DMS53 (cell line): Measurements from ENCODE around the gene DHRS4.
"Not testable (repeated sequence)": the region's sequence is repeated elsewhere in the genome, so short reads cannot be mapped to it uniquely, and the experiment has no call there.

Source experiments
- DNase-seq: peaks from one replicate; lab custom pipeline; 2025; lab: John Stamatoyannopoulos, UW

DHRS4 gene

DNA sequence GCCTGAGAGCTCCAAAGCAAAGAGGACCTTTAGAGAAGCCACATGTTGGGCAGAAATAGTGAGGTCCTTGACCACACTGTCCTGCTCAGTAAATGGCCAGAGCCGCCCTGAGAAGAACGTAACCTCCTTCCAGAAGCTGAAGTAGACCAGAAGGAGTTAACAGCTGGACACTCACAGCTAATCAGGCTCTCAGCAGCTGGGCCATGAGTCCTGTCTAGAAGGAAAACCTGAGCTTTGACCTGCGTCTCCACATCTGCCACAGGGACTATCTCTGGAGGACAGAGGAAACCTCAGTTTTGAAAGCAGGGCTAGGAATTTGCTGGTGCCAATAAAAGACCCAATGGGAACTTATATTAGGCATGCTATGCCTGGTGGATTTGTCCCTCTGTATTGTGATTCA is 12.3 kb upstream of the DHRS4 start:
- no peak for DNase-seq

DNA sequence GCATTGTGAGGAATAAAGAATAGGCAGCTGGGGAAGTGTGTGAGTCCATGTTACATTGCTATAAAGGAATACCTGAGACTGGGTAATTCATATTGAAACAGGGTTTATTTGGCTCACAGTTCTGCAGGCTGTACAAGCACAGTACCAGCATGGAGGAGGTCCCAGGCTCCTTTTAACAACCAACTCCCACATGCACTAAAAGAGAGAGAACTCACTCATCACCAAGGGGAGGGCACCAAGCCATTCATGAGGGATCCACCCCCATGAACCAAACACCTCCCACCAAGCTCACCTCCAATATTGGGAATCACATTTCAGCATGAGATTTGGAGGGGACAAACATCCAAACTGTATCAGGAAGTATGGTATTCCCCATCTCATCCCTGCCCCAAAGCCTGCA is 11.9 kb upstream of the DHRS4 start:
- no peak for DNase-seq

DNA sequence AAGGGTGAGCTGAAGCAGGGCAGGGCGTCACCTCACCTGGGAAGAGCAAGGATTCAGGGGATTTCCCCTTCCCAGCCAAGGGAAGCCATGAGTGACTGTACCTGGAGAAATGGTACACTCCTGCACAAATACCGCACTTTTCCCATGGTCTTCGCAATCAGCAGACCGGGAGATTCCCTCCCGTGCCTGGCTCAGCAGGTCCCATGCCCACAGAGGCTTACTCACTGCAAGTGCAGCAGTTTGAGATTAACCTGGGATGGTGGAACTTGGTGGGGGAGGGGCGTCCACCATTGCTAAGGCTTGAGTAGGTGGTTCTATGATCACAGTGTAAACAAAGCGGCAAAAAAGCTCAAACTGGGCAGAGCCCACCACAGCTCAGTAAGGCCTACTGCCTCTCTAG is 11.0 kb upstream of the DHRS4 start:
- no peak for DNase-seq

DNA sequence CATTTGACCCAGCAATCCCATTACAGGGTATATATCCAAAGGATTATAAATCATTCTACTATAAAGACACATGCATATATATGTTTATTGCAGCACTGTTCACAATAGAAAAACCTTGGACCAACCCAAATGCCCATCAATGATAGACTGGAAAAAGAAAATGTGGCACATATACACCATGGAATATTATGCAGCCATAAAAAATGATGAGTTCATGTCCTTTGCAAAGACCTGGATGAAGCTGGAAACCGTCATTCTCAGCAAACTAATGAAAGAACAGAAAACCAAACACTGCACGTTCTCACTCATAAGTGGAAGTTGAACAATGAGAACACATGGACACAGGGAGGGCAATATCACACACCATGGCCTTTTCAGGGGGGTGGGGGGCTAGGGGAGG is 4.5 kb upstream of the DHRS4 start:
- not testable (repeated sequence) for DNase-seq

DNA sequence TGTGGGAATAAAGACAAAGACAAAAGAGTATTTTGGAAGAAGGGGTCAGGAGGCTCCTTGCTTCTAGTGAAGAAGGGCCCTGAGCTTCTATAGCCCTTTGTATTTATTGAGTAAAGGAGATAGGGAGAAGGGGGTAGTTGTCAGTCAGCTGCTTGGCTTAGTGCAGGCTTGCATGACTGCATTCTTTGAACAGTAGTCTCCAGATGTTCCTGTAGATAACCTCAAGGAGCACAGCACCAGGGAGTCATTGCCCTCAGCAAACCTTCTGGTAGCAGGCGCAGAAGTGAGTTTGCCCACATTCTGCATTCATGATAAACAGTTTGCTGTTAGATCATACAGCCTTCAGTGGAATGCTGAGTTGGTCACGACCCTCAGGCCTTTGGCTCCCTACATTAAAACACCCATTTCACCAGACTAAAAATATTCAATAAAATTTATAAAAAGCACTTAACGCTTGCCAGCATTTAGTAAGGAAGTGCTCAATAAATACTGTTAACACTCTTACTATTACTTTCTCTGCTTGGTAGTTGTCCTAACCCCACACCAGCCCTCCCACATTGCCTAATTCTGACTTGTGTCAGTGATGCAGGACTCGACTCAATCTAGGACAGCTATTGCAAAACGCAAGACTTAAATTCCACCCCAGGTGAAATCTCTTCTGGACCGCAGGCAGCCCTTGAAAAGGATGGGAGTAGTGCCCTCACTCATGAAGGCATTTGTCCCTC is 3.0 kb upstream of the DHRS4 start:
- no peak for DNase-seq

DNA sequence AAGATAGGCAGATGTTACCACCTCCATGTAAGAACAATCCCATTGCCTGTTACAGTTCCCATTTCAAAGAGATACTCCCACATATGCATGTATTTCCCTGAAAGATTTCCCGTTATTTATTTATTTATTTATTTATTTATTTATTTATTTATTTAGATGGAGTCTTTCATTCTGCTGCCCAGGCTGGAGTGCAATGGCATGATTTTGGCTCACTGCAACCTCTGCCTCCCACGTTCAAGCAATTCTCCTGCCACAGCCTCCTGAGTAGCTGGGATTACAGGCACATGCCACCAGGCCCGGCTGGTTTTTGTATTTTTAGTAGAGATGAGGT is 2.5 kb upstream of the DHRS4 start:
- not testable (repeated sequence) for DNase-seq

DNA sequence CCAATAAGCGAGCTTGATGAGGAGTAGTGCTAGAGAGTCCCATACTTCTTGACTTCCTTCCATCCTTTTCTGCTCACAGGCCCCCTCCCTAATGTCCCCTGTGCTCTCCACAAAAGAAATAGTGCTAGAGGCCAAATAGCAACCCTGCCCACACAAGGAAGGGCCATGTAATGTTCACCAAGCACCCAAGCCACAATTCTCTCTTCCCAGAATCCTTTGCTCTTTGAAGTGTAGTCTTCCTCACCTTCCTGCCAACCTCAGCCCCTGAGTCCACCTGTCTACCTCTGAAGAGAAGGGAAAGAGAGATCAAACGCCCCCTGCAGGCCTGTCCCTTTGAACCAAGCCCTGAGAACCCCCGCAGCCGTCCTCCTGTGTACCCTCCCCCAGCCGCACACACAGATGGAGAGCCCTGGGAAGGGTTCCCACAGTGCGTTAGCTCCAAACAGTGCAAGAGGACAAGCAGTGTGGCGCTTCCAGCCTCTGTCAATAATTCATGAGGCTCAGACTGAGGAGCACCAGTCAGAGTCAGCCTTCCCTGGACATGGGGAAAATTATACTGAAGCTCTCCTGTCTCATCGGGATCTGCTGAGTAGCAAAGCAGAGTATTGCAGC is 1.9 kb upstream of the DHRS4 start:
- DNase-seq: peak; percentile 3

DNA sequence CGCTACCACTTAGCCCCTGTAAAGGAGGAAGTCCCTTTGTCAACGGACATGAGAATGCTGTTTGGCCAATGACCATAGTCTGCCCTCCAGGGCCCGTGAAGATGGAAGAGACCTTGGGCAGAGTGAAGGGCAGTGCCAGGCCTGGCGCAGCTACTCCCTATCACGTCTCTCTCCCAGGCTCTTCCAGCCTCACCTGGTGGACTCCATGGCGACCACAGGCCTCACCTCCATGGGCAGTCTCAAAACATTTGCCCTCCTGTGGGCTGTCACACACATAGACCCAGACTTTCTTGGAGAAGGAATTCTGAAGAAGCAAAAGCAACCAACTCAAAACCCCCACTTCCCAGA is 480 bp upstream of the DHRS4 start:
- DNase-seq: peak; percentile 50

DNA sequence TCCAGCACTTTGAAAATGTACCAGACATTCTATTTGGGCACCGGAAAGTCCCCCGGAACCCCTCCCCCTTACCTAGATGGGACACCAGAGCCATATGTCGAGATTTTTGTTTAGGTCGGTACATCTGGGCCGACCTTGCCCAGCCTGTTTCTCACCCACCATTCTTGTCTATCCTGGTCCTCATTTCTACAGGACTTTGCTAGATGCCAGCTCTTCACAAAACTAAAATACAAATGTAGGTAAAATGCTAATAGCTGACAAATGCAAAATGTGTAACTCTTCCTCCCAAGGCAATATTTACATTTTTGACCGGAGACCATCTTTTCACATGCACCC is 677 bp downstream of the DHRS4 start:
- DNase-seq: not testable (repeated sequence)

DNA sequence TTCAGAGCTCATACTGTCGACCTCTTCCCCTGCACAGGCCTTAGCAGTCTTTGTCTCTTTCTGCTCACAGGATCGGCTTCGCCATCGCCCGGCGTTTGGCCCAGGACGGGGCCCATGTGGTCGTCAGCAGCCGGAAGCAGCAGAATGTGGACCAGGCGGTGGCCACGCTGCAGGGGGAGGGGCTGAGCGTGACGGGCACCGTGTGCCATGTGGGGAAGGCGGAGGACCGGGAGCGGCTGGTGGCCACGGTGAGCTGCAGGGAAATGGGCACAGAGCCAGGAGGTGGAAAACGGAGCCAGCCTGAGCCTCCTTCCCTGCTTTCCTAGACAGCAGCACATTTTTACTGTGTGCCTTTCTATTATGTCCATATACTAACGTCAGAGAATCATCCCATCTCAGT is 1.4 kb downstream of the DHRS4 start:
- peak; percentile 82 for DNase-seq

DNA sequence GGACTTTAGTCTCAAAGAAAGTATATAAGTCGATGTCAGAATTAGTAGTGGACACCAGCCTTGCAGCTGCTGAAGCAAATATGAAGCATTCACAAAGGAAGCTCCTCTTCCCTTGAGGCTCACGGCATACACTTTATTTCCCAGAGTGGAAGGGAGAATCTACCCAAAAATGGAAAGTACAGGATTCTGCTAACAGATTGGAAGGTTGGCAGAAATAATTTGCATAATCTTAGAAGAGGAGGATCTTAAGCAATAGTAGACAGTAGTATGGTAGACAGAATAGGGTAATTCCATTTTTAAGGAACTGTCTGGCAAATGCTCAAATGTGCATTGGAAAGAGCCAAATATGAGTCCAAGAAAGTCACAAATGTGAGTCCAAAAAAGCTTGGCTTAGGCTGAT is 2.2 kb downstream of the DHRS4 start:
- not testable (repeated sequence) for DNase-seq

DNA sequence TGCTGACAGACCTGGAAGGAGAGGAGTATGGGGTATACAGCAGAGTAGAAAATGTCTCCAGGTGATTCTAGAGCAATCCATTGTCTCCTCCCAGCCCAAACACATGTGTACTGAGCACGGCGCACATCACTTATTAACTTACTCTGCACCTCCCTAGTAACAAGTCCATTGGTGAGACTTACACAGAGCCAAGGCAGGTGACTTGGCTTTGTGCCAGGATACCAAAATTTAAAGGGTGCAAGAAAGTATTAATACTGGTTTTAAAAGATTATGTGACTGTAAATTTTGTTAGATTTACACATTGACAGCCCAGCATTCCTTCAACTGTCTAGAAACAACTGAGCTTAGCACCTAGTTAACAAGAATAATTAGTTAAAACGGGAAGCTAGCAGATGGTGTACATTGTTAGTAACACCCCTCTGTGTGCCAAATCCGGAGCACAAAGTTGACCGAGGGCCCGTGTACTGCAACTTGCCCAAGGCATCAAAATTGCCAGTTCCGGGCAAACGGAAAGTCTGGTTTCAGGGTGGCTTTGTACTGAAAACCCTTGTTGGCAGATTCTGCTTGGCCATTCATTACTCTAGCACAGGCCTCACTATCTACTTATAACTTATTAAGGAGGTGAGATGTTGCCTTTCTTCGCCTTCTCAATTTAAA is 4.5 kb downstream of the DHRS4 start:
- not testable (repeated sequence) for DNase-seq

DNA sequence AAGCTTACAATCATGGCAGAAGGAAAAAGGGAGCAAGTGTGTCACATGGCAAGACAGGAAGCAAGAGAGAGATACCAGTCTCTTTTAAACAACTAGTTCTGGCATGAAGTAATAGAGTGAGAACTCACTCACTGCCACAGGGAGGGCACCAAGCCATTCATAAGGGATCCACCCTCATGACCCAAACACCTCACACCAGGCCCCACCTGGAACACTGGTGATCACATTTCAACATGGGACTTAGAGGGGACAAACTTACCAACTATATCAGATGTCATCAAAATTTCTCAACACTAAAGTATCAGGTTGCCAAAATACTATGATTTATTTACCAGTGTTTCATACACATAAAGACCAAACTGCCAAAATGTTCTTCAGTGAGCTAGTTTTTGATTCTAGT is 7.3 kb downstream of the DHRS4 start:
- DNase-seq: not testable (repeated sequence)

DNA sequence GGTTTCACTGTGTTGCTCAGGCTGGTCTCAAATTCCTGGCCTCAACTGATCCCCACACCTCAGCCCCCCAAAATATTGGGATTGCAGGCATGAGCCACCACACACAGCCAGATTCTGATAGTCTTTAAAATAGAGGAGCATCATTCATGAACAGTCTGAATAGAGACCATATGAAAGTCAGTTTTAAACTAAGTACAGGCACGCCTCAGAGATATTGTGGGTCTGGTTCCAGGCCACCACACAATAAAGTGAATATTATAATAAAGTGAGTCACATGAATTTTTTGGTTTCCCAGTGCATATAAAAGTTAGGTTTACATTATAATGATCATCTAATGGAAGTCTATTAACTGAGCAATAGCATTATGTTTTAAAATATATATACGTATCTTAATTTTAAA is 8.1 kb downstream of the DHRS4 start:
- not testable (repeated sequence) for DNase-seq

DNA sequence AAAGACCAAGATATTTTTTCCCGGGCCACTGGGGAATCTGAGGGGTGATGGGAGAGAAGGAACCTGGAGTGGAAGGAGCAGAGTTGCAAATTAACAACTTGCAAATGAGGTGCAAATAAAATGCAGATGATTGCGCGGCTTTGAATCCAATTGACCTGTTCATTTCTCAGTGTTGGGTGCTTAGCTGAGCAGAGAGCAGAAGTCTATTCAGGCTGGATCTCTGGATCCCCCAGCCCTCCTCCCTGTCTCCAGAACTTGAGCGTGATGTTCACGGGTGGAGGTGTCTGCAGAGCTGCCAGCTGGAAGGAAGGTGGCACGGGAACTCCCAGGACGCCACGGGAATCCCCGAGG is 15.5 kb downstream of the DHRS4 start:
- not testable (repeated sequence) for DNase-seq

DNA sequence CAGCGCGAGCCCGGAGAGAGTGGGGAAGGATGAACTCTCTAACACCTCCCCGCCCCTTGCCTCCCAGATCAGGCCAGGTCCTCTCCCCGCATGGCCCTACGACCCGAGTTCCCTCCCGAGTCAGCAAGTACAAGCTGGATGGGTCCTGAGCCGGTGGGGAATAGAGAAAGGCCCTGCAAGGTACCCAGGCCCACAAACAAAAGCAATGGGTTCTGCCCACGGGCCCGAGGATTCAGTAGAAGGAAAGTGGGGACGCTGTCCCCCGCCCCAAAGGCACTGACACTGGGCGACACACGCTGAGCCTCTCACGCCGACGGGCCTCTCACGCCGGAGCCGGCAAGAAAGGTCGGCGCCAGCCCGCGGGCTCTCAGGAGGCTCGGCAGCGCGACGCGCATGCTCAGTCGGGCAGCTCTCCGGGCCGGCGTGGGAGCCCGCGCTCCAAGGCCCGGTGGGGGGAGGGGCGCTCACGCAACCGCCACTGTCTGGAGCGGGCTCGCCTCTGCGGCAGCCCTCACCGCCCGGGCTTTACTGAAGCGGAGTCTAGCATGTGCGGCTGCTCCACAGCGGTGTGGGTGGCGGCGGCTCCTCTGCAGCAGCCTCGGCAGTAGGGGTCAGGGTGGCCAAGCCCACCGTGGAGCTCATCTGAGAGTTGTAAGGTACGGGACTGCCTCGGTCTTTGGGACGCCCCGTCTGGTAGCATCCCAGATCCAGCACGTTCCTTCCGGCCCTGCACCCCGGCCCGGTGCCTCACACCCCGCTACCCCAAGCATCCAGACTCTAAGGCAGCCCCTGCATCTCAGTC is 16.1 kb downstream of the DHRS4 start:
- peak; percentile 63 for DNase-seq

DNA sequence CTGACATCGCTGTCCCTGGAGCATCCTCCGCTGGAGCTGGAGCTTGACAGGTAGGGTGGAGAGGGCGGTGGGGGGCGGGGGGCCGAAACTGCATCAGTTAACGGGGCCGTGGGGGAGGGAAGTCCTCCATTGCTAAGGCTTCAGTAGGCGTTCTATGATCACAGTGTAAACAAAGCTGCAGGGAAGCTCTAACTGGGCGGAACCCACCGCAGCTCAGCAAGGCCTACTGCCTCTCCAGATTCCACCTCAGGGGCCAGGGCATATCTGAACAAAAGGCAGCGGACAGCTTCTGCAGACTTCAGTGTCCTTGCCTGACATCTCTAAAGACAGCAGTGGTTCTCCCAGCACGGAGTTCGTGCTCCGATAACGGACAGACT is 16.7 kb downstream of the DHRS4 start:
- DNase-seq: not testable (repeated sequence)

DNA sequence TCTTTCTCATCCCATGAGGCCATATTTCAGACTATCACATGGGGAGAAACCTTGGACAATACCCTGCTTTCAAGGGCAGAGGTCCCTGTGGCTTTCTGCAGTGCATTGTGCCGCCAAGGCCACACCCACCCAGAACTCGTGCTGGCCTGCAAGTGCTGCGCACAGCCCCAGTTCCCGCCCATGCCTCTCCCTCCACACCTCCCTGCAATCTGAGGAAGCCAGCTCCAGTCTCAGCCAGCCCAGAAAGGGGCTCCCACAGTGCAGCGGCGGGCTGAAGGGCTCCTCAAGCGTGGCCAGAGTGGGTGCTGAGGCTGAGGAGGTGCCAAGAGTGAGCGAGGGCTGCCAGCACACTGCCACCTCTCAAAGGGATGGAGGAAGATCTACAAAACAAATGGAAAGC is 19.6 kb downstream of the DHRS4 start:
- DNase-seq: not testable (repeated sequence)

DNA sequence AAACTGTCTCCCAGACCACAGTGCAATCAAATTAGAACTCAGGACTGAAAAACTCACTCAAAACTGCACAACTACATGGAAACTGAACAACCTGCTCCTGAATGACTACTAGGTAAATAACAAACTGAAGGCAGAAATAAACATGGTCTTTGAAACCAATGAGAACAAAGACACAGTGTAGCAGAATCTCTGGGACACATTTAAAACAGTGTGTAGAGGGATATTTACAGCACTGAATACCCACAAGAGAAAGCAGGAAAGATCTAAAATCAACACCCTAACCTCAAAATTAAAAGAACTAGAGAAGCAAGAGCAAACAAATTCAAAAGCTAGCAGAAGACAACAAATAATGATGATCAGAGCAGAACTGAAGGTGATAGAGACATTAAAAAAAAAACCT is 20.5 kb downstream of the DHRS4 start:
- not testable (repeated sequence) for DNase-seq

DNA sequence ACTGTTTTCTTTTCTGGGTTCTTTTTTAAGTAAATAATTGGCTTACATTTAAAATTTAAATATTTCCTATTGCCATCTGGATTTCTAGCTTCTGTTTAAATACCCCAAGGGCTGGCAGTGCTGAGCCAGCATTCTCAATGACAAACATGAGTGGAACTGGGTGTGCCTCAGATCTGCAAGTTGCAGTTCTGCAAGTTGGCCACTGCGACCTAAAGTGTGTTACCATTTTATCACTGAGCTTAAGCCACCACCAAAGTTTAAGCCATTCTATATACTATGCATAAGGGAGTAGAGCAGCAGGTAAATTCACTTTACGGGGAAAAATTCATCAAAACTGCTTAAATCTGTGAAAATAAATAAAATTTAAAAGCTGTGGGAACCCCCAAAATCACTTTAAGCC is 23.6 kb downstream of the DHRS4 start:
- DNase-seq: peak; percentile 30

DNA sequence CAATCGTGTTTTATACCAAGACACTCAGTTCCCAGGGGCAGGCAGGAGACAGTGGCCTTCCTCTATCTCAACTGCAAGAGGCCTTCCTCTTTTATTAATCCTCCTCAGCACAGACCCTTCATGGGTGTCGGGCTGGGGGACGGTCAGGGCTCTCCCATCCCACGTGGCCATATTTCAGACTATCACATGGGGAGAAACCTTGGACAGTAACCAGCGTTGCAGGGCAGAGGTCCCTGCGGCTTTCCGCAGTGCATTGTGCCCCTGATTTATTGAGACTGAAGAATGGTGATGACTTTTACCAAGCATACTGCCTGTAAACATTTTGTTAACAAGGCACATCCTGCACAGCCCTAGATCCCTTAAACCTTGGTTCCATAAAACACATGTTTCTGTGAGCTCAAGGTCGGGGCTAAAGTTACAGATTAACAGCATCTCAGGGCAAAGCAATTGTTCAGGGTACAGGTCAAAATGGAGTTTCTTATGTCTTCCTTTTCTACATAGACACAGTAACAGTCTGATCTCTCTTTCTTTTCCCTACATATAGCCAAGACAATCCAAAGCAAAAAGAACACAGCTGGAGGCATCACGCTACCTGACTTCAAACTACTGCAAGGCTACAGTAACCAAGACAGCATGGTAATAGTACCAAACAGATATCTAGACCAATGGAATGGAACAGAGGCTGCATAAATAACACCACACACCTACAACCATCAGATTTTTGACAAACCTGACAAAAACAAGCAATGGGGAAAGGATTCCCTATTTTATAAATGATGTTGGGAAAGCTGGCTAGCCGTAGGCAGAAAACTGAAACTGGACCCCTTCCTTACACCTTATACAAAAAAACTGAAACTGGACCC is 28.6 kb downstream of the DHRS4 start:
- not testable (repeated sequence) for DNase-seq
